H1 (cell line): Measurements from ENCODE around the gene ACO1. TPM values are rescaled to one million over a fixed set of nuclear protein-coding genes. Genes with fewer than 3 reads are reported as not detected.

Experiments
- KDM5A ChIP-seq: fragments of 200-600 bp; IDR thresholded peaks from 2 replicates; pipeline ENCODE4 v1.7.1; 2012; ENCODE audit warnings: mild to moderate bottlenecking, low read length, inconsistent platforms, mixed read lengths
- POLR2AphosphoS5 ChIP-seq: IDR thresholded peaks from 2 replicates; pipeline ENCODE4 v1.6.1; 2011; ENCODE audit warnings: low read depth, low read length
- POU5F1 ChIP-seq: IDR thresholded peaks from 2 replicates; pipeline ENCODE4 v1.6.1; 2011; ENCODE audit warnings: low read depth, mild to moderate bottlenecking, low read length, moderate library complexity
- polyA plus RNA-seq, 7 experiments: library from polyadenylated mRNA; depleted of rRNA in 3 of 7; stranded (reverse) in 5 of 7; unstranded in 2 of 7; fragments of >200 nt in 5 of 7; fragments of 200-250 nt in 2 of 7; gene quantifications; 1 replicate in 5 of 7; 2 replicates in 1 of 7; 4 replicates in 1 of 7; pipeline versions ENCODE4 v1.2.1 to v1.2.3, GENCODE V29; 2011 to 2013; ENCODE audit warnings: missing spikeins in 2 of 7, mixed read lengths in 2 of 7
- total RNA-seq: library from RNA; stranded (reverse); fragmentation: NEBNext Ultra II Directional; extraction: Animal tissue kit (Norgen Biotek cat#: 25700); gene quantifications from 2 replicates; pipeline ENCODE4 v1.2.1, GENCODE V29; 2021

ACO1 gene
- total and polyA plus RNA-seq, 2 of the 8 experiments (the other 6 are each of a cell fraction or from before 2014, with no cell fraction given): 39.3 to 49.8 TPM

GRCh38 chr9:32454280-32454679, 69.8 kb downstream of the ACO1 start (continued):
- no peak for TF ChIP-seq POU5F1
- no peak for TF ChIP-seq KDM5A
- no peak for TF ChIP-seq POLR2AphosphoS5
